Stimulated activated naive CD8-positive, alpha-beta T cell treated with anti-CD3 and anti-CD28 coated beads, Interleukin-15, amount 100 ng/mL, for 72 hours (primary cell): Measurements from ENCODE around the gene HIBCH.
A peak's percentile ranks its signal among the peaks of the same experiment; 100 is the strongest.
"Not testable (repeated sequence)": the region's sequence is repeated elsewhere in the genome, so short reads cannot be mapped to it uniquely, and the experiment has no call there.

Experiments
- ATAC-seq: fragments of 150-1000 bp; cut with Tn5 transposase; 2 replicates; pipeline ENCODE4 v1.10.0; 2021; ENCODE audit warnings: mild to moderate bottlenecking, moderate library complexity
- DNase-seq, 2 donors: peaks; one replicate each; pipeline ENCODE4 v3.0.0; 2021 to 2022
- H3K27ac Mint-ChIP-seq, 2 donors: one replicate each; pipeline ENCODE4 v1.8.0; 2022; ENCODE audit warnings: mild to moderate bottlenecking in 2 of 2, mixed read lengths in 2 of 2, moderate library complexity in 2 of 2
- H3K27me3 Mint-ChIP-seq: one replicate; pipeline ENCODE4 v1.8.0; 2022; ENCODE audit warnings: mixed read lengths
- H3K4me1 Mint-ChIP-seq: one replicate; pipeline ENCODE4 v1.8.0; 2022; ENCODE audit warnings: mild to moderate bottlenecking, mixed read lengths
- H3K4me3 Mint-ChIP-seq, 2 donors: one replicate each; pipeline ENCODE4 v1.8.0; 2022; ENCODE audit warnings: mild to moderate bottlenecking in 2 of 2, mixed read lengths in 2 of 2, moderate library complexity in 1 of 2
- H3K9me3 Mint-ChIP-seq, 2 donors: one replicate each; pipeline ENCODE4 v1.8.0; 2022; ENCODE audit warnings: mixed read lengths in 2 of 2

Gene HIBCH

DNA sequence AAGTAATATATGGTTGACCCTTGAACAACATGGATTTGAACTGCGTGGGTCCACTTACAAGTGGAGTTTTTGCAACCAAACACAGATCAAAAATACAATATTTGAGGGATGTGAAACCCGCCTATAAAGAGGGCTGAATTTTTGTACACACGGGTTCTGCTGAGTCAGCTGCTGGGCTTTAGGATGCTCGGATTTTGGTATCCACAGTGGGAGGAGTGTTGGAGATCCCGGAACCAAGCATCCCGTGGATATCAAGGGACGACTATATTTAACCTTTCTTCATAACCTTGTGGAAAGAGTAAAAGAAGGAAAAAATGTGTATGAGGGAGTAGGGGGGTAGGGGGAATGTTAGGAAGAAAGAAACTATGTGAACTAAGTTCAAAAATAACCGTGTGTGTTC is 13.8 kb upstream of the HIBCH start:
- ATAC-seq = no peak
- H3K27ac Mint-ChIP-seq = no peak overlapping the region
- no peak for DNase-seq
- peaks cover 9% of the 10 kb centered on the region for H3K27me3 Mint-ChIP-seq
- H3K4me3 Mint-ChIP-seq = no peak overlapping the region
- H3K4me1 Mint-ChIP-seq = no peaks in the 10 kb centered on the region
- no peaks in the 10 kb centered on the region for H3K9me3 Mint-ChIP-seq

DNA sequence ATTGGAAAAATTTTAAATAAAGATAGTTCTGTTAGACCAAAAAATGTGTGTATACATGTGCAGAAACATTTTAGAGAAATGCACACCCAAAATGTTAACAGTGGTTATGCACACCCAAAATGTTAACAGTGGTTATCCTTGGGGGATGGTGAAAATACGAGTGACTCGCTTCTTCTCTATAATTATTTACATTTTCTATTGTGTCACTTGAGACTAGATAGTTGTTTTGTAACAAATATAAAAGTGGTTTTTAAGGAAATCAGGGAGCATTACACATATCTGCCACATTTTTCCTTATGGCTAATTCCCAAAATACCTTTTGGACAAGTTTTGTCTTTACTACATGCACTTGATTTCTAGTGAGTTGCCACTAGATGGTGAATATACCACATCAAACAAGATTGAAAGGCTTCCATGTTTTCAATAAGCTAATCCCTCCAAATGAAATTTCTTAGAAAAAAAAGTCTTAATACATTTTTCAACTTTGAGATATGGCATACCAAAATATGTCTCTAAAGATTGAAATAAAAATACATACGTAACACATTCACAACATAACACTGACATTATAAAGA is 9.0 kb upstream of the HIBCH start:
- no peak overlapping the region for H3K4me3 Mint-ChIP-seq
- DNase-seq = no peak
- no peaks in the 10 kb centered on the region for H3K4me1 Mint-ChIP-seq
- no peak for ATAC-seq
- no peak overlapping the region for H3K27ac Mint-ChIP-seq
- no peaks in the 10 kb centered on the region for H3K9me3 Mint-ChIP-seq
- peaks cover 9% of the 10 kb centered on the region for H3K27me3 Mint-ChIP-seq

DNA sequence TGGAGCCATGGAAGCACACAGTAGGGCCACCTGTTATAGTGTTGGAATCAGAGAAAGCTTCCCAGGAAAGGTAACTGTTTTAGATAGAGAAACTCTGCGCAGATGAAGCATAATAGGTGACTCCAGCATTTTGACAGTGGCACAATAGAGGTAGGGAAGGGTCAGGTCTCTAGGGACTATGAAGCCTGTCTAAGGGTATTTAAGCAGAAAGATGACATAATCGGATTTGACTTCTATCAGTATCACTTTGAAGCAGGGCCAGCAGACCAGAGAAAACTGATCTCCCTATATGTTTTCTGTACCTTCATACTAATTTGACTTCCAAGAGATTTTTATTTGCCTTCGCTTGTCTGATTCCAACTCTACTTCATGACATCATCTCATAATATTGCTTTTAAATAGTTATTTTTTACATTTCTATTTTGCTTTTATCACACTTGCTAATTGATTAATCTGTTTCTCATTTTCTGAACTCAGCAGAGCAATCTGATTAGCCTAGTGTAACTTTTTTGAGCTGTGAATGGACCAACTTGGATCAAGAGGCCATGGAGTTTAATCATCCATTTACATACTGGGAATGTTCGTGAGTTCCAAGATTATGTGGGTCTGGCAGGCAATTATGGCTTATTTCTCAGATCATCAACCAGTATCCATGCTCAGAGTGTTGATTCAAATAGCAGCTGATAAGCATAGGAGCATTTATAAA is 8.4 kb upstream of the HIBCH start:
- H3K4me1 Mint-ChIP-seq = no peaks in the 10 kb centered on the region
- ATAC-seq (no peak), DNase-seq (no peak)
- H3K4me3 Mint-ChIP-seq = no peak overlapping the region
- no peak overlapping the region for H3K27ac Mint-ChIP-seq
- H3K9me3 Mint-ChIP-seq = no peaks in the 10 kb centered on the region
- peaks cover 9% of the 10 kb centered on the region for H3K27me3 Mint-ChIP-seq

DNA sequence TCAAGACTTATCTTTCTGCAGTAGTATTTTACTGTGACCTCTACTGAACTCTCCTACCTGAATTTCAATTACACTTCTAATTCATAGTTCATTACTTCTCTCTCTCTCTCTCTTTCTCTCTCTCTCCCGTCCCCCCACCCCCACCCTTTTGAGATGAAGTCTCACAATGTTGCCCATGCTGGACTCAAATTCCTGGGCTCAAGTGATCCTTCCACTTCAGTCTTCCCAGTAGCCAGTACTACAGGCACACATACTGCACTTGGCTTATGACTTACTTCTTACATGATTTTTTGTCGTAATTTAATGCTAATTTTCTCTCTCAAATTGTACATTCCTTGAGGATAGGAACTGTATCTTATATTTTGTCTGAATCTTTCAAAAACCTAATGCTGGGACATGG is 6.0 kb upstream of the HIBCH start:
- peaks cover 9% of the 10 kb centered on the region for H3K27me3 Mint-ChIP-seq
- peaks cover 4% of the 10 kb centered on the region for H3K4me1 Mint-ChIP-seq
- no peaks in the 10 kb centered on the region for H3K9me3 Mint-ChIP-seq
- DNase-seq (no peak), ATAC-seq (no peak)
- no peak overlapping the region for H3K27ac Mint-ChIP-seq
- H3K4me3 Mint-ChIP-seq = no peak overlapping the region

DNA sequence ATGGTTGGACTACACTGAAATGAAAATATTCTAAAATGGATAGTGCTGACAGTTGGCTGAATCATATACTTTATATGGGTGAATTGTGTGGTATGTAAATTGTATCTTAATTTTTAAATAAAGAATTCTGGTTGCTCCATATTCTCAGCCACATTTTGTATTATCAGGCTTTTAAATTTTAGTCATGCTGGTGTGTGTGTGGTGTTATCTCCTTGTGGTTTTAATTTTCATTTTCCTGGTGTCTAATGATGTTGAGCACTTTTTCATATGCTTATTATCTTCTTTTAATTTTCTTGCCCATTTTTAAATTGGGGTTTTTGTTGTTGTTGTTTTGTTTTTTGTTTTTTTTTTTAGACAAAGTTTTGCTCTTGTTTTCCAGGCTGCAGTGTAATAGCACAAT is 3.8 kb upstream of the HIBCH start:
- Mint-ChIP-seq H3K4me3 (no peak overlapping the region), H3K27me3 (no peaks in the 10 kb centered on the region), H3K9me3 (no peaks in the 10 kb centered on the region), H3K27ac (no peak overlapping the region), H3K4me1 (peaks cover 13% of the 10 kb centered on the region)
- ATAC-seq (no peak), DNase-seq (no peak)

DNA sequence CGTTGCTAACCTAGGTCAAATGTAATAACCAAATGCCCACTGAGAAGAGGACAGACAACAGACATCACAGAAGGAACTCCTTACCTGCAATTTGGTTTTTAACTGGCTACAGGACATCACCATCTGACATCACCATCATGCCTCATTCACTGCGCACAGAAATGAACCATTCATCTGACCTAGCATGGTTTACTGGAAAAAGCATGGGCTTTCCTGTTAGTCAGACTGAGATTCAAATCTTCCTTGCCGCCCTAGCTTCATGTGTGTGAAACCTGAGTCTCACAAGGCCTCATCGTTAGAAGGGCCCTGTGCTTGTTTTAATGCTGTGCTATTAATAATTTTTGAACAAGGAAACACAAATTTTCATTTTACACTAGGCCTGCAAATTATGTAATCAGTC is 1.1 kb upstream of the HIBCH start:
- ATAC-seq (peak; percentile 44), DNase-seq (peak in 1 of 2 donors; percentile 51)
- Mint-ChIP-seq H3K4me3 (peak overlapping the region; percentile 92 to 99), H3K27me3 (no peaks in the 10 kb centered on the region), H3K27ac (peak overlapping the region; percentile 4 to 94), H3K9me3 (no peaks in the 10 kb centered on the region), H3K4me1 (peaks cover 39% of the 10 kb centered on the region)

DNA sequence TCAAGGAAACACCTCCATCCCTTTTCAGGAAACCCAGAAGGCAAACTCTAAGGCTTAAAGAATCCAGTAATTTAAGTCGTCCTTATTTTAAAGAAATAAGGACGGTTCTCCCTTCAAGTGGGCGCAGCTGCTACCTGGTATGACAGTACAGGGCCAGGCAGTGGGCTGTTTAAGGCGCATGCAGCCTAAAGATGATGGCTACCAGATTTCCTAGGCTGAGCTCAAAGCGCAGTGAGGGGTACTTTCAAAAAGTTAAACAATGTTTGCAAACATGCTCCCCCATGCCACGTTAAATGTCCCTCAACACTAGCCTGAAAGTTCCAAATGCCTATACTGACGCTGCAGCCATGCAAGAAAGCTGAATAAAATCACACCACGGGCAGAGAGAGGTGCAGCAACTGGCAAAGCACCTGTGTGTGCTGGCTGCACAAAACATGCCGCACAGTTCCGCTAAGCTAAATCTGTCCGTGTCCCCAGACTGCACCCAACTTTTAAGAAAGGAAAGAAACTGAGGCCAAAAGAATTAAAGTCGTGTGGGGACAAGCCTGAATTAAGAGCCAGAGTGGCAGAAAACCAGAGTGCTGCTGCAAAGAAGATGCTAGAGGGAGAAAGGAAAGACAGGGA is 583 bp downstream of the HIBCH start:
- Mint-ChIP-seq H3K4me3 (peak overlapping the region; percentile 92 to 99), H3K27ac (peak overlapping the region; percentile 81 to 87), H3K4me1 (peaks cover 51% of the 10 kb centered on the region), H3K27me3 (no peaks in the 10 kb centered on the region), H3K9me3 (no peaks in the 10 kb centered on the region)
- DNase-seq = peak; percentile 26 to 30
- peak; percentile 61 for ATAC-seq

DNA sequence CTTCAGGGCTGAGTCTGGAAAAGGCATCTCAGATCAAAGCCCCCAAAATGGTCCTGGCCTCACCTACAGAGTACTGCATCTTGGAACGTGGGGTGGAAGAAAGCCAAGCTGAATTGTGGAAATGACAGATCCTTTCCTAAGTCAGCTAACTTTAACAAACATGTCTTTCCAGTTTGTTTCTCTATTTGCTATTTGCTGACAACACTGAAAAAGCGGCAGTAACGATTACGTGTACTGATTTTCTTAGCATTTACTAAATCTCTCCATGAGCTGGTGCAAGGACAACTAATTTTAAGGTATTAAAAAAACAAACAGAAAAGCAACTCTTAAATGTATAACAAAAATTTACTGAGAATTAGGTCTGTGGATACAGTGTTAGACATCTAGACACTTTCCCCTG is 1.1 kb downstream of the HIBCH start:
- ATAC-seq (no peak), DNase-seq (no peak)
- Mint-ChIP-seq H3K4me1 (peaks cover 51% of the 10 kb centered on the region), H3K9me3 (no peaks in the 10 kb centered on the region), H3K4me3 (peak overlapping the region; percentile 92 to 99), H3K27me3 (no peaks in the 10 kb centered on the region), H3K27ac (no peak overlapping the region)

DNA sequence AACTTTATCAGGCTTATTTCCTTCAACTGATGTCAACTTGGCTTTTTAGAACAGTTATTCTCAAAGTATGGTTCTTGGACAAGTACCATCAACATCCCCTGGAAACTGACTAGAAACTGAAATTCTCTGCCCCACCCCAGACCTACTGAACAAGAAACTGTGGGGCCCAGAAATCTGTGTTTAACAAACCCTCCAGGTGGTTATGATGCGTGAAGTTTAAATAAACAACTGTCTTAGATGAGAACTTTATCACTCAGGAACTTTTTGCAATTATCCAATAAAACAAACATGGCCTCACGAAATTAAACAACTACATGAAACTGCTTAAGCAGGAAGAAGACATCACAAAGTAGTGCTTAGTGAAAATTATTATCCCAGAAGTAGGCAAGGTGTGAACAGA is 4.4 kb downstream of the HIBCH start:
- Mint-ChIP-seq H3K9me3 (no peaks in the 10 kb centered on the region), H3K27ac (peak overlapping the region in 1 of 2 donors; percentile 72), H3K4me3 (no peak overlapping the region), H3K4me1 (peaks cover 43% of the 10 kb centered on the region), H3K27me3 (no peaks in the 10 kb centered on the region)
- no peak for DNase-seq
- ATAC-seq = no peak

DNA sequence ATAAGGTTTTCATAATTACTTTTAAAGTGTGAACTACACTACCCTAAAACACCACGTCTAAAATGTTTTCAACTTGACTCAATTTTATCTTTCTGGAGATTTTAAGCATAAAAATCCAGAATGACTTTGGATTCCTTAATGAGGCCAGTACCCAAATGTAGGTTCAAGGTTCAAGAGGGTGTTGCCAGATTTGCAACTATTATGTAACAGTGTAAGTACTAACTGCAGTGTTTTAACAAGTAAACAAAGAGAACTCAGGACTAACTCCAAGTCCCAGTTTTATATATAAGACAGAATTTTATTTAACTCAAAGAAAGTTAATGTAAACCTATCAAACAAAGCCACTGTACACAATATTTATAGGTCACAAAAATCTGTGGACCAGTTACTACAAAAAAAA is 5.7 kb downstream of the HIBCH start:
- H3K27ac Mint-ChIP-seq = no peak overlapping the region
- H3K27me3 Mint-ChIP-seq = no peaks in the 10 kb centered on the region
- DNase-seq (no peak), ATAC-seq (no peak)
- H3K4me1 Mint-ChIP-seq = peaks cover 42% of the 10 kb centered on the region
- no peaks in the 10 kb centered on the region for H3K9me3 Mint-ChIP-seq
- no peak overlapping the region for H3K4me3 Mint-ChIP-seq

DNA sequence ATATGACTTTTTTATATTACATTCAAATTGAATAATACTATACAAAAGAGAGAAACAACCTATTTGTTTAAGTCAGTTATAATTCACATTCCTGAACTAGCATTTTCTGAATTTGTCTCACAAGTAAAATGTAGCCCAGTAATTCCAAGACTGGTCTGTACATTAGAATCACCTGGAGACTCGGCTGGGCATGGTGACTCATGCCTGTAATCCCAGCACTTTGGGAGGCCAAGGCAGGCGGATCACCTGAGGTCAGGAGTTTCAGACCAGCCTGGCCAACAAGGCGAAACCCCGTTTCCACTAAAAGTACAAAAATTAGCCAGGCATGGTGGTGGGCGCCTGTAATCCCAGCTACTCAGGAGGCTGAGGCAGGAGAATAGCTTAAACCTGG is 7.0 kb downstream of the HIBCH start:
- H3K4me3 Mint-ChIP-seq, H3K9me3 Mint-ChIP-seq, ATAC-seq, H3K27ac Mint-ChIP-seq, H3K27me3 Mint-ChIP-seq, DNase-seq: not testable (repeated sequence)
- peaks cover 30% of the 10 kb centered on the region for H3K4me1 Mint-ChIP-seq

DNA sequence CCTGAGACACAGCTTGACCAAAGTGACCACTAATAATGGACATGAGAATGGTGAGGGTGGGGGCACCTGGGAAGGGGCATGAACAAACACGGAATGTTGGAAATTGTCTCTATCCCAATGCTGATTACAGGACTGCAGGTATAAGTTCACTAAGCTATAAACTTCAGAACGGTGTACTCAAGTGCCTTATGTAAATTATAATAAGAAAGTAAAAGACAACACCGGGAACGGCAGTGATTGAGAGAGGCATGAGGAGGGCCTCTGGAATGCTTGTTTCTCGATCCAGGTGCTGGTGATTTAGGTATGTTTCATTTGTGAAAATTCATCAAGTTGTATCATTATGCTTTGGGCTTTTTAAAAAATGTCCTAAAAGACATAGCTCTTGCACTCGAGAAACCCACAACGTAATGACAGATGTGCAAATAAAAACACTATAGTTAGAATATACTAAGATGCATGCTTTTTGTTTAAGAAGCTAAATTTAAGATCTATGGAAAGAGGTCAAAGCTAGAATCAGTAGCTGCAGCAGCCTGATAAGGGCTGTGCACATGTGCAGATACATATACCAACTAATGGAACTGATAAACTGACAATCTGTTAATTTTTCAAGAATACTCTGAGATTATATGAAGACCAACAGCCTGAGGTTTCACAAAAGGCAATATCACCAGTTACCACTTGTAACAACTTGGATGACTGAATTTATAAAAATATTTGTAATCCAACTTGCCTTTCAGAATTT is 7.6 kb downstream of the HIBCH start:
- peaks cover 24% of the 10 kb centered on the region for H3K4me1 Mint-ChIP-seq
- H3K9me3 Mint-ChIP-seq = no peaks in the 10 kb centered on the region
- no peak for ATAC-seq

DNA sequence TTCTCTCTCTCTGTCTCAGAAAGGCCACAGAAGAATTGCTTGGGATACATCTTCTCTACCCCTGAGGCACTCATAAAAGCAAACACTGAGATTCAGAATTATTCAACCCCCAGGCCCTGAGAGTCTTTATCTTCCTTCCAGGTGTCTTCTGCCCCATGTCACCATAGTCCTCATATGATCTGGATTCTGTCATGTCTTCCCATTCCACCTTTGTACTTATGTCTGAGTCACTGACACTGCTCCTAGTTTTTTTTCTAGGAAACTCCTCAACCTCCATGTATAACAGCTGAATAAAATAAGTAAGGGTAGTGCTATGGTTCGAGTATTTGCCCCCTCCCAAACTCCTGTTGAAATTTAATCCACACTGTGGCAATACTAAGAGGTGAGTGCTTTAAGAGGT is 11.6 kb downstream of the HIBCH start:
- Mint-ChIP-seq H3K27me3 (no peaks in the 10 kb centered on the region), H3K4me1 (no peaks in the 10 kb centered on the region)
- no peak for ATAC-seq

More for the DNA sequence above, 7.6 kb downstream of the HIBCH start:
- Mint-ChIP-seq H3K27me3 (no peaks in the 10 kb centered on the region), H3K27ac (no peak overlapping the region), H3K4me3 (no peak overlapping the region)
- no peak for DNase-seq

DNA sequence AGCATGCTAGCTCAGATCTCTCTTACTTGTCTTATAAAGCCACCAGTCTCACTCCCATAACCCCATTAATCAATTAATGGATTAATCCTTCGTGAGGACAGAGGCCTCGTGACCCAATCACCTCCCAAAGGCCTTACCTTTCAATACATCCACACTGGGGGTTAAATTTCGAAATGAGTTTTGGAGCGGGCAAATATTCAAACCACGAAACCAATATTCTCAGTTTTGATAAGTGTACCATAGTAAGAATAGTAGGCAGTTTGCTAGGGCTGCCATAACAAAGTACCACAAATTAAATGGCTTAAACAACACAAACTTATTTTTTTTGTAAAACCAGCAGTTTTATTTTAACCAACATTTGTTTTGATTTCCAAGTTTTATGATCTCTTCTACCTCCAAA is 15.2 kb downstream of the HIBCH start:
- Mint-ChIP-seq H3K9me3 (peaks cover 0 to 16% of the 10 kb centered on the region in 2 donors), H3K4me3 (no peak overlapping the region), H3K4me1 (no peaks in the 10 kb centered on the region), H3K27me3 (no peaks in the 10 kb centered on the region), H3K27ac (no peak overlapping the region)
- DNase-seq = no peak
- no peak for ATAC-seq

More for the DNA sequence above, 11.6 kb downstream of the HIBCH start:
- Mint-ChIP-seq H3K4me3 (no peak overlapping the region), H3K9me3 (no peaks in the 10 kb centered on the region), H3K27ac (no peak overlapping the region)
- DNase-seq = no peak

DNA sequence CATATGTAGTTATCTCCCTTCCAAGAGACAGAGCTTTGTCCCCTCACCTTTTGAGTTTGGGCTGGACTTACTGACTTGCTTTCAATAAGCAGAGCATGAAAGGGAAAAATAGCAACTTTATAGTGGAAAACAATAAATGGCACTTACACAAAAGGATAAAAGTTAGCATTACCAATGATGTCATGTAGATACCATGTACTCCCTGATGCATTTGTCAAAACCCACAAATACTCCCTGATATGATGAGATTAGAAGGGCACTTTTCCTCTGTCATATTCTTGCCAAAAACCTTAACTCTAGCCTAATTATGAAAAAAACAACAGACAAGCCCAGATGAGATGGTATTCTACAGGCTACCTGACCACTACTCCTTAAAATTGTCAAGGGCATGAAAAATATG is 16.0 kb downstream of the HIBCH start:
- no peak for ATAC-seq
- no peak for DNase-seq
- H3K4me1 Mint-ChIP-seq = no peaks in the 10 kb centered on the region
- H3K9me3 Mint-ChIP-seq = peaks cover 0 to 16% of the 10 kb centered on the region in 2 donors
- H3K27me3 Mint-ChIP-seq = no peaks in the 10 kb centered on the region
- no peak overlapping the region for H3K4me3 Mint-ChIP-seq
- H3K27ac Mint-ChIP-seq = no peak overlapping the region

DNA sequence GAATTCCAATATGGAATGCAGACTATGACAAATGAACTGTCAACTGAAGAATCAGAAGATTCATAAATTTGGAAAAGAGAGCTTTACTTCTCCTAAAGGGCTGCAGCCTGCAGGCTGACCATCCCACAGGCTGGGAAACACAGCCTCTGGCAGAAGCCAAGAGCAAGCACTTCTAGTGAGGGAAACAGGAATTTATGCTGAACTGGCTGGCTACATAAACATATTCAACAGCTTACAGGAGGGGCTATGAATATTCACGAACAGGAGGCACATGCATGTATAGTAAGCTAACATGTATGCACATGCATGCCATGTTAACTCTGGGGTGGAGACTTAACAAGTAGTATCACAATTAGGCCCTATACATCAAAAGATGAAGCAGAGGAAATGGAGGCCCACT is 17.6 kb downstream of the HIBCH start:
- Mint-ChIP-seq H3K27me3 (no peaks in the 10 kb centered on the region), H3K4me1 (no peaks in the 10 kb centered on the region), H3K27ac (no peak overlapping the region), H3K4me3 (no peak overlapping the region), H3K9me3 (peaks cover 0 to 16% of the 10 kb centered on the region in 2 donors)
- no peak for ATAC-seq
- DNase-seq = no peak
